Ovary (tissue), 9 donors: Measurements from ENCODE around the gene LTB4R. TPM values are rescaled to one million over a fixed set of nuclear protein-coding genes. Genes with fewer than 3 reads are reported as not detected.

Source experiments
- DNase-seq, 5 donors: peaks; one replicate each; pipeline ENCODE4 v3.0.0-alpha.2; 2019 to 2020
- H3K27ac ChIP-seq, 2 donors: fragments of 200-600 bp; one replicate each; pipeline versions ENCODE4 v1.5.1 to v1.8.0; 2019 to 2022
- H3K27me3 ChIP-seq: fragments of 200-600 bp; one replicate; pipeline ENCODE4 v1.8.0; 2022
- H3K36me3 ChIP-seq: fragments of 200-600 bp; sonication (generic); one replicate; pipeline ENCODE4 v1.5.1; 2019
- H3K4me1 ChIP-seq: one replicate; pipeline ENCODE4 v1.8.1; 2013; ENCODE audit warnings: mild to moderate bottlenecking, moderate library complexity; ENCODE audit not compliant: insufficient read depth
- H3K4me3 ChIP-seq: fragments of 200-600 bp; sonication (generic); one replicate; pipeline ENCODE4 v1.5.1; 2017
- H3K9me3 ChIP-seq, 2 donors: fragments of 200-600 bp in 1 of 2; sonication (generic) in 1 of 2; one replicate each; pipeline versions ENCODE4 v1.5.1 to v1.8.1; 2013 to 2019; ENCODE audit warnings: mild to moderate bottlenecking in 1 of 2, moderate library complexity in 1 of 2
- CTCF ChIP-seq, 3 donors: fragments of 450-650 bp in 2 of 3; fragments of 200-600 bp in 1 of 3; IDR thresholded peaks; one replicate each; pipeline versions ENCODE4 v1.5.1 to v1.8.0; 2016 to 2022; ENCODE audit warnings: antibody characterized with exemption in 3 of 3, mild to moderate bottlenecking in 1 of 3
- EP300 ChIP-seq: sonication (generic); formaldehyde crosslinking; IDR thresholded peaks from one replicate; pipeline ENCODE4 v1.6.1; 2017; ENCODE audit warnings: antibody characterized with exemption
- POLR2A ChIP-seq: fragments of 450-650 bp; IDR thresholded peaks from one replicate; pipeline ENCODE4 v1.6.1; 2017; ENCODE audit warnings: antibody characterized with exemption, mild to moderate bottlenecking, moderate library complexity
- WGBS, 3 donors: extraction: QIAGEN DNeasy Blood & Tissue Kit in 1 of 3; methylation state at CpG; one replicate each; pipeline versions ENCODE4 v1.1.5 to v1.1.7; 2013 to 2017; 5-methylcytosine and 5-hydroxymethylcytosine counted together
- intact Hi-C, 4 donors: fragments of 100-400 bp; cut with DNase I; formaldehyde crosslinking; loops; one replicate each; pipeline versions ENCODE4 v1.11.0 to v1.15.1; 2022 to 2023
- polyA plus RNA-seq, 2 donors: library from polyadenylated mRNA; stranded (reverse); fragments of 200-250 nt in 1 of 2; fragments of 350-450 nt in 1 of 2; fragmentation: Illumina TruSeq in 1 of 2; extraction: RNeasy Lipid Tissue Mini Kit (QIAGEN cat#74804) in 1 of 2; gene quantifications; one replicate each; pipeline ENCODE4 v1.2.3, GENCODE V29; 2013 to 2014
- total RNA-seq, 7 donors: library from RNA; depleted of rRNA in 2 of 7; stranded (reverse); fragments of >200 nt in 2 of 7; fragmentation: NEBNext Ultra II Directional in 3 of 7; extraction: Animal tissue kit (Norgen Biotek cat#: 25700) in 3 of 7; gene quantifications; one replicate each; pipeline versions ENCODE4 v1.1.0 to v1.2.4, GENCODE V29; 2016 to 2023
- donor health status: DM: no; HTN: no; CAD: no; lungs with moderate emphysema.
- donor health status: DM: no; HTN: no; CAD: no.
- donor health status: Bipolar disorder and iron deficiency.
- donor health status: DM: yes; HTN: yes; CAD: no.
- donor health status: DM: no; HTN: no; CAD: no.
- donor health status: DM: yes; HTN: yes; CAD: no.

The LTB4R gene
- total and polyA plus RNA-seq, 9 donors: 2.9 to 9.4 (median 7.6) TPM

- H3K4me3 ChIP-seq: no peak overlapping the region
- no peaks in the 10 kb centered on the region for H3K27me3 ChIP-seq
- H3K4me1 ChIP-seq: no peaks in the 10 kb centered on the region
- 79 to 85% (median 84%) methylated on average over 11 of the region's 11 CpGs for WGBS, 3 donors
- H3K36me3 ChIP-seq: no peaks in the 10 kb centered on the region
- intact Hi-C loops: no loop called here
- DNase-seq: no peak
- H3K27ac ChIP-seq: no peak overlapping the region
- H3K9me3 ChIP-seq: no peaks in the 10 kb centered on the region
- TF ChIP-seq EP300: no peak
- no peak for TF ChIP-seq POLR2A
- TF ChIP-seq CTCF (IDR thresholded peaks at IDR 0.05): no peak
Measured at GRCh38 chr14:24279301-24280186, 31.8 kb upstream of the LTB4R start.

GRCh38 chr14:24280797-24281460, 30.4 kb upstream of the LTB4R start:
- H3K9me3 ChIP-seq: no peaks in the 10 kb centered on the region
- DNase-seq: no peak
- no peaks in the 10 kb centered on the region for H3K4me1 ChIP-seq
- no peaks in the 10 kb centered on the region for H3K36me3 ChIP-seq
- TF ChIP-seq EP300: no peak
- TF ChIP-seq CTCF (IDR thresholded peaks at IDR 0.05): no peak
- no peak for TF ChIP-seq POLR2A
- no peak overlapping the region for H3K27ac ChIP-seq
- intact Hi-C loops: no loop called here
- no peaks in the 10 kb centered on the region for H3K27me3 ChIP-seq
- 84 to 90% (median 88%) methylated on average over 6 of the region's 6 CpGs for WGBS, 3 donors
- H3K4me3 ChIP-seq: no peak overlapping the region

DNA sequence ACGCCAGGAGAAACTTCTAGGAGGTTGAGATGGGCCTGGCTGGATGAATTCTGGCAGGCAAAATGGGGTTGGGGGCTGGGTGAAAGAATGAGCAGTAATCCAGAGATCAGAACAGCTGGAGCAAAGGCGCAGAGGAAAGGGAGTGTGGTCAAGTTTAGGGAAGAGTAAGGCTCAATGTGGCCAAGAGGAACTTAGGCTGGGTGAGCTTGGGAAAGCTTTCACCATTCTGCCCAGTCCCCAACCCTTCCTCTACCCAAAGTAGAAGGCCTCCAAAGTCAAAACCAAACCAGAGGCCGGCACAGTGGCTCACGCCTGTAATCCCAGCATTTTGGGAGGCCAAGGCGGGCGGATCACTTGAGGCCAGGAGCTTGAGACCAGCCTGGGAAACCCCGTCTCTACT, 29.7 kb upstream of the LTB4R start:
- no peaks in the 10 kb centered on the region for H3K27me3 ChIP-seq
- H3K27ac ChIP-seq: no peak overlapping the region
- WGBS, 3 donors: 88 to 93% (median 90%) methylated on average over 7 of the region's 7 CpGs
- intact Hi-C loops: no loop called here
- no peak overlapping the region for H3K4me3 ChIP-seq
- H3K4me1 ChIP-seq: no peaks in the 10 kb centered on the region
- H3K9me3 ChIP-seq: no peaks in the 10 kb centered on the region
- no peaks in the 10 kb centered on the region for H3K36me3 ChIP-seq
- TF ChIP-seq POLR2A (no peak), CTCF (IDR thresholded peaks at IDR 0.05) (no peak), EP300 (no peak)
- no peak for DNase-seq

DNA sequence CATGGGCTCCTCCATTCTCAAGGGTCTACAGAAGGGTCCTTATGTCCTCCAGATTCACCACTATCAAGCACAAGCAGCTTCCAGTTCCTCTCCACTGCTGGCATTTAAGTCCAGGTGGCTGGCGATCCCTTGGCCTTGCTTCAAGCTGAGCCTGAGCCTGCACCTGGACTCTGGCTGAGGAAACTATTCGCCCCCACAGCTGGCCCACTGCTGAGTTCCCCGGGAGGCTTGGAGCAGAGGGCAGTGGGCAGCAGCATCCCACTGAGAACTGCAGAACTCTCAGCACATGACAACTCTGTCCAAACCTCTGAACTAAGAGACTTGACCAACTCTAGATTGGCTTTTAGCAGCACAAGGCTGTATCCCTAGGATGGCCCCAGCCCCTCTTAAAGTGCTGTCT, 28.6 kb upstream of the LTB4R start:
- H3K4me3 ChIP-seq: no peak overlapping the region
- H3K9me3 ChIP-seq: no peaks in the 10 kb centered on the region
- intact Hi-C loops: no loop called here
- TF ChIP-seq CTCF (IDR thresholded peaks at IDR 0.05) (no peak), EP300 (no peak), POLR2A (no peak)
- H3K27ac ChIP-seq: no peak overlapping the region
- no peaks in the 10 kb centered on the region for H3K4me1 ChIP-seq
- H3K36me3 ChIP-seq: no peaks in the 10 kb centered on the region
- no peak for DNase-seq
- H3K27me3 ChIP-seq: no peaks in the 10 kb centered on the region
- WGBS, 3 donors: 51 to 75% (median 56%) methylated on average over 3 of the region's 3 CpGs
